OCI-LY3 (cell line): ENCODE results near the gene RBBP8NL.

Source experiments
- H2AFZ ChIP-seq: fragments of 200-600, 300-600 bp; shearing (Covaris generic); 2 replicates; pipeline ENCODE4 v1.6.0; 2014; ENCODE audit warnings: antibody characterized with exemption, low read depth, low read length
- H3K27ac ChIP-seq: fragments of 200-600, 300-600 bp; sonication (generic); 2 replicates; pipeline ENCODE4 v1.5.1; 2014; ENCODE audit warnings: mild to moderate bottlenecking, low read length, moderate library complexity, mixed read lengths
- H3K27me3 ChIP-seq: fragments of 200-600, 300-600 bp; sonication (generic); 2 replicates; pipeline ENCODE4 v1.6.1; 2014; ENCODE audit warnings: low read depth, low read length, mixed read lengths
- H3K36me3 ChIP-seq: fragments of 200-600, 300-600 bp; sonication (generic); replicated peaks from 2 replicates; pipeline ENCODE3; 2014; ENCODE audit warnings: low read depth, low read length, mixed read lengths
- H3K4me1 ChIP-seq: fragments of 300-600, 200-600 bp; sonication (generic); 2 replicates; pipeline ENCODE4 v1.6.1; 2014; ENCODE audit warnings: low read length, mixed read lengths
- H3K4me2 ChIP-seq: fragments of 200-600, 300-600 bp; sonication (generic); 2 replicates; pipeline ENCODE4 v1.6.1; 2014; ENCODE audit warnings: low read length, mixed read lengths
- H3K4me3 ChIP-seq: fragments of 300-600, 200-600 bp; sonication (generic); 2 replicates; pipeline ENCODE4 v1.5.1; 2014; ENCODE audit warnings: antibody characterized with exemption, mild to moderate bottlenecking, low read length, moderate library complexity
- H3K79me2 ChIP-seq: fragments of 300-600, 200-600 bp; shearing (Covaris generic); 2 replicates; pipeline ENCODE4 v1.6.1; 2014; ENCODE audit warnings: mild to moderate bottlenecking, low read length, mixed read lengths
- H3K9ac ChIP-seq: fragments of 300-600, 200-600 bp; shearing (Covaris generic); 2 replicates; pipeline ENCODE4 v1.6.0; 2014; ENCODE audit warnings: mild to moderate bottlenecking, low read length, moderate library complexity
- H3K9me3 ChIP-seq: fragments of 200-600, 300-600 bp; shearing (Covaris generic); 2 replicates; pipeline ENCODE4 v1.6.1; 2014; ENCODE audit warnings: low read length, mixed read lengths; ENCODE audit not compliant: insufficient read depth
- H4K20me1 ChIP-seq: fragments of 200-600, 300-600 bp; sonication (generic); 2 replicates; pipeline ENCODE4 v1.6.1; 2016; ENCODE audit warnings: low read length, mixed read lengths; ENCODE audit not compliant: insufficient read depth
- EZH2phosphoT487 ChIP-seq: fragments of 200-600 bp; shearing (Covaris generic); IDR thresholded peaks from 2 replicates; pipeline ENCODE4 v1.6.1; 2018; ENCODE audit warnings: antibody characterized with exemption, mixed run types, low read depth
- TF ChIP-seq, protein P1 (sequence below): fragments of 200-600, 300-600 bp; sonication (generic); IDR thresholded peaks from 2 replicates; pipeline ENCODE4 v1.5.1; 2014; ENCODE audit warnings: antibody characterized with exemption, low read length, low read depth

Gene RBBP8NL

DNA sequence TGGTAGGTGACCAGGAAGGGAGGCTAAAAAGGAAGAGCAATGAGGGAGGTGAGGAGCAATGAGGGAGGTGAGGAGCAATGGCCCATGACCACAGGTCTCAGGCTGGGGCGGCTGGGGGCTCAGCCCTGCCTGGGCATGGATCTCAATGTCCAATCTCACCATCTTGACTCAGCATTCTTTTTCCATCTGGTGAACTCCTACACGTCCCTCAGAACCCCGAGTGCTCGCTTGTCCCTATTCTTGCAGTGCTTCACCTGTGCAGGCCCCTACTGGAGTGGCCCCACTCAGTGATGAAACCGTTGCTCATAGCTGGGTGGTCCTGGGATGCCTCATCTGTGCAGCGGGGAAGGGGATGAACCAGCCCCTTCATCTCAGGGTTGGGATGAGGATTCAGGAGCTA, 16.9 kb upstream of the RBBP8NL start:
- Histone ChIP-seq H3K27ac (no peak overlapping the region), H3K27me3 (peaks cover 24% of the 10 kb centered on the region), H3K4me1 (no peaks in the 10 kb centered on the region), H3K4me2 (no peak overlapping the region), H3K4me3 (no peak overlapping the region), H3K79me2 (no peaks in the 10 kb centered on the region), H3K9ac (no peak overlapping the region), H2AFZ (no peak overlapping the region), H3K9me3 (no peaks in the 10 kb centered on the region), H4K20me1 (no peaks in the 10 kb centered on the region), H3K36me3 (no peaks in the 10 kb centered on the region)
- no peak for TF ChIP-seq EZH2phosphoT487
- TF ChIP-seq, protein P1, sequence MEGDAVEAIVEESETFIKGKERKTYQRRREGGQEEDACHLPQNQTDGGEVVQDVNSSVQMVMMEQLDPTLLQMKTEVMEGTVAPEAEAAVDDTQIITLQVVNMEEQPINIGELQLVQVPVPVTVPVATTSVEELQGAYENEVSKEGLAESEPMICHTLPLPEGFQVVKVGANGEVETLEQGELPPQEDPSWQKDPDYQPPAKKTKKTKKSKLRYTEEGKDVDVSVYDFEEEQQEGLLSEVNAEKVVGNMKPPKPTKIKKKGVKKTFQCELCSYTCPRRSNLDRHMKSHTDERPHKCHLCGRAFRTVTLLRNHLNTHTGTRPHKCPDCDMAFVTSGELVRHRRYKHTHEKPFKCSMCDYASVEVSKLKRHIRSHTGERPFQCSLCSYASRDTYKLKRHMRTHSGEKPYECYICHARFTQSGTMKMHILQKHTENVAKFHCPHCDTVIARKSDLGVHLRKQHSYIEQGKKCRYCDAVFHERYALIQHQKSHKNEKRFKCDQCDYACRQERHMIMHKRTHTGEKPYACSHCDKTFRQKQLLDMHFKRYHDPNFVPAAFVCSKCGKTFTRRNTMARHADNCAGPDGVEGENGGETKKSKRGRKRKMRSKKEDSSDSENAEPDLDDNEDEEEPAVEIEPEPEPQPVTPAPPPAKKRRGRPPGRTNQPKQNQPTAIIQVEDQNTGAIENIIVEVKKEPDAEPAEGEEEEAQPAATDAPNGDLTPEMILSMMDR = no peak

DNA sequence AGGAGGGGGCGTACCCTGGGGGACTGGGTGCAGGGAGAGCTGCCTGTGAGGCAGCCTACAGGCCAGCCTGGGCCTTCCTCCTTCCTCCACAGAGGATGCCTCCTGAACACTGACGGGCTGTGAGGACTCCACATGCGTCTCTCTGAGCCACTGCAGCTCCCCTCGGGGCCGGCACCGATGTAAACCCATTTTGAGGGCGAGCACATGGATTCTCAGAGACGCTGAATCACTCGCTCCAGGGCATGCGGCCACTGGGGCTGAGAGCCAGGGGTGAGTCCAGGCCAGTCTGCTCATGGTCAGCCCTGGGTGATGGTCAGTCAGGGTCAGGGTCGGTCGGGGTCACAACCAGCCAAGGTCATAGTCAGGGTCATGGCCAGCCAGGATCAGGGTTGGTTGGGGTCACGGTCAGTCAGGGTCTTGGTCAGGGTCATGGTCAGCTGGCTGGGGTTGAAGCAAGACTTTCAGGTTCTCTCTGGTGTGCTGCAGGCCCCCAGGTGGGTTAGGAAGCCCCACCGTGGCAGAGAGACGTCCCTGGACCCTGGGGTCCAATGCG, 14.7 kb upstream of the RBBP8NL start:
- H3K4me2 ChIP-seq = no peak overlapping the region
- no peaks in the 10 kb centered on the region for H3K9me3 ChIP-seq
- no peaks in the 10 kb centered on the region for H4K20me1 ChIP-seq
- H3K4me3 ChIP-seq = no peak overlapping the region
- no peak overlapping the region for H2AFZ ChIP-seq
- no peak for TF ChIP-seq EZH2phosphoT487
- no peak overlapping the region for H3K9ac ChIP-seq
- no peaks in the 10 kb centered on the region for H3K36me3 ChIP-seq
- no peaks in the 10 kb centered on the region for H3K79me2 ChIP-seq
- no peak overlapping the region for H3K27ac ChIP-seq
- peaks cover 24% of the 10 kb centered on the region for H3K27me3 ChIP-seq
- H3K4me1 ChIP-seq = no peaks in the 10 kb centered on the region; the same call in 1 of the 2 replicates

DNA sequence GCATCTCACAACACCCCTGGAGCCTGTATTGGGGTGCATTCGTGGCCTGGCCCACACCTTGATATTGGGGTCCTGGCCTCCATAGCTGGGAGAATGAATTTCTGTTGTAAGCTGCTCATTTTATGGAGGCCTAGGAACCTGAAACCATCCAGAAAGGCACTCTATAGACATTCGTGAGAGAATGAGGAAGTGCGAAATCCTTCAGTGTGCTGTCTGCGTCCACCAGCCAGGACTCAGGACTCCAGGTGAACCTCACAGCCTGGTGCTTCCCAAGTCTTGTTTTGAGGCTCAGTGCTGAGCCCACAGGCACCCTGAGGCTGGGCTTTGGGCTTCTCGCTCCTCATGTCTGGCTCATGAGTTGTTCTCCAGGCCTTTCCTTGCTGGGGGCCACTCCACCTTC, 11.9 kb upstream of the RBBP8NL start:
- Histone ChIP-seq H3K36me3 (no peaks in the 10 kb centered on the region), H2AFZ (no peak overlapping the region), H3K4me1 (no peaks in the 10 kb centered on the region; the same call in 1 of the 2 replicates), H3K4me2 (no peak overlapping the region), H4K20me1 (no peaks in the 10 kb centered on the region), H3K27me3 (peaks cover 39% of the 10 kb centered on the region), H3K9me3 (no peaks in the 10 kb centered on the region), H3K27ac (no peak overlapping the region), H3K4me3 (no peak overlapping the region), H3K9ac (no peak overlapping the region), H3K79me2 (no peaks in the 10 kb centered on the region)
- TF ChIP-seq, protein P1 = no peak
- TF ChIP-seq EZH2phosphoT487 = no peak

DNA sequence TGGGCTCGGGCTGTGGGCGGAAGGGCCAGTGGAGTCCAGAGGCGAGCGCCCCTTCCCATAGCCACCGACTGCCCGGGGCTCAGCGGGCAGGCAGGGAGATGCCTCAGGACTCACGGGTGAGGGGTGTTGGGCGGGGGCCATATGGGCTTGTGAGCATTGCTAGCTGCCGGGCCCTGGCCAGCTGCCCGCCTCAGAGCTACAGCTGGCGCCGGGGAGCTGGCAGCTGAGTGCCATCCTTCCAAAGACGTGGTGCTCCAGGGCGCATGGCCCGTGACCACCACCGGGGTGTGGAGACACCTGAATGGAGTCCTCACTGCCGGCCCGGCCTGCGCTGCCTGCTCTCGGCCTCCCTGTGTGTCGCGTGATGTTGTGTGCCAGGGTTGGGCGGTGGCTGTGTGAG, 10.6 kb upstream of the RBBP8NL start:
- Histone ChIP-seq H3K36me3 (no peaks in the 10 kb centered on the region), H3K79me2 (no peaks in the 10 kb centered on the region), H3K4me3 (no peak overlapping the region), H2AFZ (no peak overlapping the region), H3K4me1 (no peaks in the 10 kb centered on the region; the same call in 1 of the 2 replicates), H3K9me3 (no peaks in the 10 kb centered on the region), H3K27me3 (peaks cover 40% of the 10 kb centered on the region), H3K27ac (no peak overlapping the region), H3K4me2 (no peak overlapping the region), H4K20me1 (no peaks in the 10 kb centered on the region), H3K9ac (no peak overlapping the region)
- no peak for TF ChIP-seq EZH2phosphoT487
- TF ChIP-seq, protein P1 = no peak
